Glutamatergic neuron (in vitro differentiated cells): ENCODE data around the gene KCNC1. TPM values are rescaled to one million over a fixed set of nuclear protein-coding genes. Genes with fewer than 3 reads are reported as not detected.

Experiments
- DNase-seq: peaks from one replicate; pipeline ENCODE4 v3.0.0; 2022
- H3K27ac Mint-ChIP-seq: one replicate; pipeline ENCODE4 v1.8.0; 2020; ENCODE audit warnings: mild to moderate bottlenecking, mixed read lengths, inconsistent platforms; ENCODE audit not compliant: unreplicated experiment
- H3K27me3 Mint-ChIP-seq: one replicate; pipeline ENCODE4 v1.8.0; 2020; ENCODE audit warnings: mild to moderate bottlenecking, moderate library complexity, mixed read lengths, inconsistent platforms; ENCODE audit not compliant: unreplicated experiment
- H3K36me3 Mint-ChIP-seq: one replicate; pipeline ENCODE4 v1.8.0; 2020; ENCODE audit warnings: mild to moderate bottlenecking, mixed read lengths, inconsistent platforms; ENCODE audit not compliant: unreplicated experiment
- H3K4me1 Mint-ChIP-seq: one replicate; pipeline ENCODE4 v1.8.0; 2020; ENCODE audit warnings: mild to moderate bottlenecking, low read depth, mixed read lengths, inconsistent platforms; ENCODE audit not compliant: unreplicated experiment
- H3K4me3 Mint-ChIP-seq: one replicate; pipeline ENCODE4 v1.8.0; 2020; ENCODE audit warnings: mild to moderate bottlenecking, mixed read lengths, inconsistent platforms; ENCODE audit not compliant: unreplicated experiment
- H3K9me3 Mint-ChIP-seq: one replicate; pipeline ENCODE4 v1.8.0; 2020; ENCODE audit warnings: mild to moderate bottlenecking, moderate library complexity, mixed read lengths, inconsistent platforms; ENCODE audit not compliant: unreplicated experiment
- total RNA-seq: library from RNA; stranded (reverse); fragmentation: NEBNext Ultra II Directional; extraction: Animal tissue kit (Norgen Biotek cat#: 25700); gene quantifications from one replicate; pipeline ENCODE4 v1.2.1, GENCODE V29; 2021; ENCODE audit not compliant: unreplicated experiment
- TF ChIP-seq, protein P1 (sequence below): fragments of 200-600 bp; sonication (generic); IDR thresholded peaks from one replicate; pipeline ENCODE4 v1.5.0; 2021; ENCODE audit not compliant: partially characterized antibody, unreplicated experiment

KCNC1 gene
- total RNA-seq, 1 donor from 2014 or later = 12.6 TPM

DNA sequence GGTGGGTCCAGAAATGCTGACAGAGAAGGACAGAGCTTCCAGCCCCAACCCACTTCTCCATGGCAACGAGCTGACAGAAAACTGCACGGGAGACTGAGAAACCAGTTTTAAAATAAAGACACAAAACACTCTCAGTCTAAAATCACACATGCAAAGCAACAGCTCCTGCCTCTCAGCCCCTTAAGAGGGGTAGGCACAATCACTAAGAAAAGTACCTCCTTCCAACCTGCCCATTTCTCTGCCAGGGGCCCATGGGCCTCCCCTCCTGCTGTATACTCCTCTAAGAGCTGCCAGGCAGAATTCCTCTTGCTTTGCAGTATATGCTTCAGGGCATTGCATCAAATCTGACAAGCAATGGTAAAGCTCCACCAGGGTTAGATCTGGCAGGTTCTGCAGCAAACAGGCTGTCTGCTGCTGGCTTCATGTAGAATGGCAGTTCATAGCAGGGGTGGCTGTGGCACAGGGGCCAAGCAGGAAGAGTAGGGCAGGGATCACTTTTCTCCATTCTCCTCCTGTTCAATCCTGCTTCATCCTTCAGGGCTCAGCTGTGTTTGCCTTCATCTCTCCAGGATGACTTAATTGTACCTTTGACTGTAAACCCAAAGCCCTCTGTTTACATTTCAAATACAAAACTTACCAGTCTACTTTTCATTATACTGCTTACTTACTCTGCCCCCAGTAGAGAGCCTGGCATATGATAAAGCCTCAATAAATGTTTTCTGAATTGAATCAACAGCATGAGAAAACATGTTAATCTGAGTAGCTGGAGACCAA lies 77.7 kb downstream of the KCNC1 start:
- no peak overlapping the region for H3K4me3 Mint-ChIP-seq
- no peaks in the 10 kb centered on the region for H3K36me3 Mint-ChIP-seq
- DNase-seq = no peak
- TF ChIP-seq, protein P1, sequence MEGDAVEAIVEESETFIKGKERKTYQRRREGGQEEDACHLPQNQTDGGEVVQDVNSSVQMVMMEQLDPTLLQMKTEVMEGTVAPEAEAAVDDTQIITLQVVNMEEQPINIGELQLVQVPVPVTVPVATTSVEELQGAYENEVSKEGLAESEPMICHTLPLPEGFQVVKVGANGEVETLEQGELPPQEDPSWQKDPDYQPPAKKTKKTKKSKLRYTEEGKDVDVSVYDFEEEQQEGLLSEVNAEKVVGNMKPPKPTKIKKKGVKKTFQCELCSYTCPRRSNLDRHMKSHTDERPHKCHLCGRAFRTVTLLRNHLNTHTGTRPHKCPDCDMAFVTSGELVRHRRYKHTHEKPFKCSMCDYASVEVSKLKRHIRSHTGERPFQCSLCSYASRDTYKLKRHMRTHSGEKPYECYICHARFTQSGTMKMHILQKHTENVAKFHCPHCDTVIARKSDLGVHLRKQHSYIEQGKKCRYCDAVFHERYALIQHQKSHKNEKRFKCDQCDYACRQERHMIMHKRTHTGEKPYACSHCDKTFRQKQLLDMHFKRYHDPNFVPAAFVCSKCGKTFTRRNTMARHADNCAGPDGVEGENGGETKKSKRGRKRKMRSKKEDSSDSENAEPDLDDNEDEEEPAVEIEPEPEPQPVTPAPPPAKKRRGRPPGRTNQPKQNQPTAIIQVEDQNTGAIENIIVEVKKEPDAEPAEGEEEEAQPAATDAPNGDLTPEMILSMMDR = no peak
- H3K27ac Mint-ChIP-seq = no peak overlapping the region
- H3K9me3 Mint-ChIP-seq = no peaks in the 10 kb centered on the region
- H3K4me1 Mint-ChIP-seq = peaks cover 25% of the 10 kb centered on the region
- H3K27me3 Mint-ChIP-seq = peaks cover 2% of the 10 kb centered on the region

DNA sequence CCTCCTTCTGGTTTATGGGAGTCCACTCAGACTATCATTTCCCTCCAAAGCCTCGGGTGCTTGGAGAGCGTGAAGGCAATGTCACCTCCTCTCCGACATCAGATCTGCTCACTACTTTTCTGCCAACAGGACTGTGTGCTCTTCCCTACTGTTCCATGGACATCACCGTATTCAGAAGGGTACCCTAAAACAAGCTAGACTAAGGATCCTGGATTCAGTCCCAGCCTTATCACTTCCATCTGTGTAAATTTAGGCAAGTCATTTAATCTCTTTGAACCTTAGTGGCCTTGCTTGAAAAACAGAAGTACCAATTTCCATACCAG lies 78.2 kb downstream of the KCNC1 start:
- no peak for DNase-seq
- no peak overlapping the region for H3K27ac Mint-ChIP-seq
- no peaks in the 10 kb centered on the region for H3K36me3 Mint-ChIP-seq
- TF ChIP-seq, protein P1 = no peak
- H3K27me3 Mint-ChIP-seq = peaks cover 2% of the 10 kb centered on the region
- H3K4me3 Mint-ChIP-seq = no peak overlapping the region
- peaks cover 25% of the 10 kb centered on the region for H3K4me1 Mint-ChIP-seq
- H3K9me3 Mint-ChIP-seq = no peaks in the 10 kb centered on the region

DNA sequence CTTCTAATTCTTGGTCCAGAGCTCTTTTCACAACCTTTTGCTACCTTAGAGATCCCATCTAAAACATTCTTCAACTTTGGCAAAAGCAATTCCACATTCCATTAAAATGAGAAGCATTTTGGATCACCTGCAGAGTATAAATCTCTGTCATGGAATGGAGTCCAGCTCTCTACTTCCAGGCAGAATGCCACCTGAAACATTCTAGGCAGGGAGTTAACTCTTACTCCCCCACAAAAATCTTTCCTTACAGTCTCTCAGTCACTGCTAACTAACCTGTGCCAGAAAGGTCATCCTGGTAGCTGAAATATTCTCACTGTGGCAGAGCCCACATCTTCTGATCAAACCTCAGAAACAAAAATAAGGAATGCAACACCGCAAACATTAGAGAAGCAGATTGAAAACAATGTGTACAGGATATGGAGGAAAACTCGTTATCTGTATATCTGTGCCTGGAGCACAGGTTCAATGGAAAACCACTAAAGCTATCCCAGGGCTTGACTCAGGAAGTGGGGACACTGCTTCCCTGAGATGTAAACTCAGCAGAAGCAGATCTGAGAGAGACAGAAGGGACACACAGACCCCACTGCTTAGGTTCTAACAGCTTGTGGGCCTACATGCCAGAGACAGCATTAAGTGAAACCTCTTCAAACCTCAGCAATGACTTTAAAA lies 78.9 kb downstream of the KCNC1 start:
- peaks cover 2% of the 10 kb centered on the region for H3K27me3 Mint-ChIP-seq
- H3K4me1 Mint-ChIP-seq = peaks cover 25% of the 10 kb centered on the region
- DNase-seq = no peak
- H3K4me3 Mint-ChIP-seq = no peak overlapping the region
- H3K27ac Mint-ChIP-seq = no peak overlapping the region
- no peaks in the 10 kb centered on the region for H3K9me3 Mint-ChIP-seq
- TF ChIP-seq, protein P1 = no peak
- no peaks in the 10 kb centered on the region for H3K36me3 Mint-ChIP-seq

DNA sequence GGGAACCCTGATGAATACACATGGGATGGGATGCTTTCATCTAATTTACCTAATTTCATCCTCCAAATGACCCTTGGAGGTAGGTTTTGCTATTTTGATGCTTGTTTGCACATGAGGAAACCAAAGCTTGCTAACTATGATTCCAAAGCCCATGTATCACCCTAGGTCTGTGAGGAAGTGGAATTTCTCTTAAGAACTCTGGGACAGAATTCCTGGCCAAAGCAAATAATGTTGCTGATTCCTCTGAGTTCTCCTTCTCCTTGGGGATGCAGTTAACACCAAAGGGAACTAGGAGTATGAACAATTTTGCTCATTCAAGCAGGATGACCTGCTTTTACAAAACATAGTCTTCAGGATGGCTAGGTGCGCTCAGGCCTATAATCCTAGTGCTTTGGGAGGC lies 80.0 kb downstream of the KCNC1 start:
- DNase-seq = no peak
- peaks cover 2% of the 10 kb centered on the region for H3K27me3 Mint-ChIP-seq
- H3K9me3 Mint-ChIP-seq = no peaks in the 10 kb centered on the region
- no peaks in the 10 kb centered on the region for H3K36me3 Mint-ChIP-seq
- no peak overlapping the region for H3K27ac Mint-ChIP-seq
- H3K4me3 Mint-ChIP-seq = no peak overlapping the region
- TF ChIP-seq, protein P1 = no peak
- peaks cover 25% of the 10 kb centered on the region for H3K4me1 Mint-ChIP-seq

DNA sequence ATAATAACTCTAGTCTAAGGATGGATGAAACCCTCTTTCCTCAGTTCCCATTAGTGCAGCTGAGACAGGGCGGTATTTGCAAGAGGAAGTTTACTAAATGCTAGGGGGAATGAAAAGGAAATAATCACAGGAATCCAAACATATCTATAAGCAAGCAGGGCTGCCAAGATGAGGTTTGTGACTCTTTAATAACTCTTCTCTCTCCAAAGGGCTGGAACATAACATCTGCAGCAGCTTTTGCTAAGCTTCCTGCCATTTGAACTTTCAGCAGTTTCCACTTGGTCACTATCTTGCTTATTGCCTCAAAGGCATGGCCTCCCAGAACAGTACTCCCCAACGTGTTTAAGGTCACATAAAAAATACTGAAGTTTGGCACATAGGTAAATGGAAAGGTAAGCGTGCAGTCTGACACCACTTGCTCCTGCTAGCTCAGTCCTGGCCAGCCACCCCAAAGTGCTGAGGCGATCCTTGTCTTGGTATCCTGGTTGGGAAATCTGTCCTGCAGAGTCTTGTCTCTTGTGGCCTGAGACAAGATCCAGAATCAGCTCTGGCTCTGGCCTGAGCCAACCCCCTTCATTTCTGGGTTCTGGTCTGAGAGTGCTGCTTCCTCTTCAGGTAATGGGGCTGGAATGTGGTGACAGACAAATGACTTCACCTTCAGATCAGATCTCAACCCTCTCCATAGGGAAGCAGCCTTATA lies 81.8 kb downstream of the KCNC1 start:
- H3K27me3 Mint-ChIP-seq = no peaks in the 10 kb centered on the region
- no peak overlapping the region for H3K4me3 Mint-ChIP-seq
- H3K9me3 Mint-ChIP-seq = peaks cover 2% of the 10 kb centered on the region
- peaks cover 19% of the 10 kb centered on the region for H3K4me1 Mint-ChIP-seq
- TF ChIP-seq, protein P1 = no peak
- DNase-seq = no peak
- H3K36me3 Mint-ChIP-seq = no peaks in the 10 kb centered on the region
- no peak overlapping the region for H3K27ac Mint-ChIP-seq
